ENCODE data around the gene SLC25A26.

- TF ChIP-seq CTCF (IDR thresholded peaks at IDR 0.05) (no peak), POLR2A (IDR thresholded peaks at IDR 0.05) (no peak)
Observed at GRCh38 chr3:66406163-66406562, 185.4 kb downstream of the SLC25A26 start.
